ENCODE measurements around the gene CXCR2.
"Not testable (repeated sequence)": the region's sequence is repeated elsewhere in the genome, so short reads cannot be mapped to it uniquely, and the experiment has no call there.

Gene CXCR2

GRCh38 chr2:218125626-218126080 lies at the start of gene CXCR2:
Gene CXCR2, plus strand, starts transcription at chr2:218126028. Its CDS starts 8,774 bp downstream, at chr2:218134802.
- in situ Hi-C loops (cut with HindIII; ENCODE audit: low sequenced_read_pairs), result loop anchor here (5.0 kb wide), 1 partner anchor 68 kb away; no protein-coding TSS in a partner anchor

- in situ Hi-C loops (cut with HindIII; ENCODE audit: low sequenced_read_pairs), result no loop called here
These were observed 48.2 kb upstream of the CXCR2 start for GRCh38 chr2:218077464-218078216.

GRCh38 chr2:218079943-218080913 lies 45.6 kb upstream of the CXCR2 start:
- in situ Hi-C loops (cut with HindIII; ENCODE audit: low sequenced_read_pairs), result no loop called here

GRCh38 chr2:218081063-218081462 lies 44.8 kb upstream of the CXCR2 start:
- in situ Hi-C loops (cut with HindIII; ENCODE audit: low sequenced_read_pairs), result no loop called here

- in situ Hi-C loops (cut with HindIII; ENCODE audit: low sequenced_read_pairs), result no loop called here
These were observed 44.1 kb upstream of the CXCR2 start for GRCh38 chr2:218081695-218082094.

GRCh38 chr2:218082586-218083351 lies 43.1 kb upstream of the CXCR2 start:
- in situ Hi-C loops (cut with HindIII; ENCODE audit: low sequenced_read_pairs), result no loop called here

GRCh38 chr2:218083352-218083676 lies 42.5 kb upstream of the CXCR2 start:
- in situ Hi-C loops (cut with HindIII; ENCODE audit: low sequenced_read_pairs), result no loop called here

- in situ Hi-C loops (cut with HindIII; ENCODE audit: low sequenced_read_pairs), result no loop called here
These were observed 39.4 kb upstream of the CXCR2 start for GRCh38 chr2:218086478-218086877.

- in situ Hi-C loops (cut with HindIII; ENCODE audit: low sequenced_read_pairs), result no loop called here
These were observed 36.6 kb upstream of the CXCR2 start for GRCh38 chr2:218089259-218089658.

- in situ Hi-C loops (cut with HindIII; ENCODE audit: low sequenced_read_pairs), result no loop called here
These were observed 34.1 kb upstream of the CXCR2 start for GRCh38 chr2:218091746-218092145.

- in situ Hi-C loops (cut with HindIII; ENCODE audit: low sequenced_read_pairs), result no loop called here
These were observed 31.9 kb upstream of the CXCR2 start for GRCh38 chr2:218093879-218094278.

- in situ Hi-C loops (cut with HindIII; ENCODE audit: low sequenced_read_pairs), result no loop called here
These were observed 30.0 kb upstream of the CXCR2 start for GRCh38 chr2:218095853-218096252.

GRCh38 chr2:218097975-218098374 lies 27.9 kb upstream of the CXCR2 start:
- in situ Hi-C loops (cut with HindIII; ENCODE audit: low sequenced_read_pairs), result no loop called here

- in situ Hi-C loops (cut with HindIII; ENCODE audit: low sequenced_read_pairs), result not testable (repeated sequence)
These were observed 17.0 kb upstream of the CXCR2 start for GRCh38 chr2:218108834-218109233.

- in situ Hi-C loops (cut with HindIII; ENCODE audit: low sequenced_read_pairs), result not testable (repeated sequence)
These were observed 4.0 kb upstream of the CXCR2 start for GRCh38 chr2:218121789-218122188.

- in situ Hi-C loops (cut with HindIII; ENCODE audit: low sequenced_read_pairs), result not testable (repeated sequence)
These were observed 3.5 kb upstream of the CXCR2 start for GRCh38 chr2:218122286-218122685.

GRCh38 chr2:218123986-218124385 lies 1.8 kb upstream of the CXCR2 start:
- in situ Hi-C loops (cut with HindIII; ENCODE audit: low sequenced_read_pairs), result no loop called here

GRCh38 chr2:218125095-218125494 lies 733 bp upstream of the CXCR2 start:
- in situ Hi-C loops (cut with HindIII; ENCODE audit: low sequenced_read_pairs), result loop anchor here (5.0 kb wide), 1 partner anchor 68 kb away; no protein-coding TSS in a partner anchor

GRCh38 chr2:218127929-218128455 lies 2.2 kb downstream of the CXCR2 start:
- in situ Hi-C loops (cut with HindIII; ENCODE audit: low sequenced_read_pairs), result loop anchor here (5.0 kb wide), 1 partner anchor 71 kb away; no protein-coding TSS in a partner anchor

- in situ Hi-C loops (cut with HindIII; ENCODE audit: low sequenced_read_pairs), result loop anchor here (5.0 kb wide), 1 partner anchor 72 kb away; no protein-coding TSS in a partner anchor
These were observed 3.1 kb downstream of the CXCR2 start for GRCh38 chr2:218128781-218129457.
